Myocyte (in vitro differentiated cells): ENCODE results near the gene DTNBP1. TPM values are rescaled to one million over a fixed set of nuclear protein-coding genes. Genes with fewer than 3 reads are reported as not detected.

Experiments
- DNase-seq: peaks from one replicate; pipeline ENCODE4 v3.0.0-alpha.2; 2012; ENCODE audit warnings: low read depth
- total RNA-seq: library from RNA; depleted of rRNA; stranded (reverse); fragments of >200 nt; gene quantifications from 2 replicates; pipeline ENCODE4 v1.2.3, GENCODE V29; 2014

DTNBP1 gene
- total RNA-seq, 1 donor from 2014 or later: 4.3 TPM

DNA sequence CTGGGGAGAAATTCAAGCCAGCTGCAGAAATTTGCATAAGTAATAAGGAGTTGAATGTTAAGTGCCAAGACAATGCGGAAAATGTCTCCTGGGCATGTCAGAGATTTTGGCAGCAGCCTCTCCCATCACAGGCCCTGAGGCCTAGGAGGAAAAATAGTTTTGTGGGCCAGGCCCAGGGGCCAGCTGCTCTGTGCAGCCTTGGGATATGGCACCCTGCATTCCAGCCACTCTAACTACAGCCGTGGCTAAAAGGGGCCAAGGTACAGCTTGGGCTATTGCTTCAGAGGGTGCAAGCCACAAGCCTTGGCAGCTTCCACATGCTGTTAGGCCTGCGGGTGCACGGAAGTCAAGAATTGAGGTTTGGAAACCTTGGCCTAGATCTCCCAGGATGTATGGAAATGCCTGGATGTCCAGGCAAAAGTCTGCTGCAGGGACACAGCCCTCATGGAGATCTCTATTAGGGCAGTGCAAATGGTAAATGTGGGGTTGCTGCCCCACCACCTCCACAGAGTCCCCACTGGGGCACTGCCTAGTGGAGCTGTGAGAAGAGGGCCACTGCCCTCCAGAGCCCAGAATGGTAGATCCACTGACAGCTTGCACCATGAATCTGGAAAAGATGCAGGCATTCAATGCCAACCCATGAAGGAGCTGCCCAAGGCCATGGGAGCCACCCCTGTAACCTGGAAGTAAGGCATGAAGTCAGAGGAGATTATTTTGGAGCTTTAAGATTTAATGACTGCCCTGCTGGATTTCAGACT is 126.5 kb downstream of the DTNBP1 start:
- DNase-seq: peak; percentile 67

DNA sequence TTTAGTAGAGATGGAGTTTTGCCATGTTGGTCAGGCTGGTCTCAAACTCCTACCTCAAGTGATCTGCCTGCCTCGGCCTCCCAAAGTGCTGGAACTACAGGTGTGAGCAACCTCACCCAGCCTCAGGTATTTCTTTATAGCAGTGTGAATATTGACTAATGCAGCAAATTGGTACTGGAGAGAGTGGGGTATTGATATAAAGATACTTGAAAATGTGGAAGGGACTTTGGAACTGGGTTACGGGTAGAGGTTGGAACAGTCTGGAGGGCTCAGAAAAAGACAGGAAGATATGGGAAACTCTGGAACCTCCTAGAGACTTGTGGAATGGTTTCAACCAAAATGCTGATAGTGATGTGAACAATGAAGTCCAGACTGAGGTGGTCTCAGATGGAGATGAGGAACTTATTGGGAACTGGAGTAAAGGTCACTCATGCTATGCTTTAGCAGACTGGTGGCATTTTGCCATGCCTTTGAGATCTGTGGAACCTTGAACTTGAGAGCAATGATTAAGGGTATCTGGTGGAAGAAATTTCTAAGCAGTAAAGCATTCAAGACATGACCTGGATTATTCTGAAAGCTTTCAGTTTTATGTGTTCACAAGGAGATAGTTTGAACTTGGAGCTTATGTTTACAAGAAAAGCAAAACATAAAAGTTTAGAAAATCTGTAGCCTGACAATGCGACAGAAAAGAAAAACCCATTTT is 127.2 kb downstream of the DTNBP1 start:
- DNase-seq: no peak

DNA sequence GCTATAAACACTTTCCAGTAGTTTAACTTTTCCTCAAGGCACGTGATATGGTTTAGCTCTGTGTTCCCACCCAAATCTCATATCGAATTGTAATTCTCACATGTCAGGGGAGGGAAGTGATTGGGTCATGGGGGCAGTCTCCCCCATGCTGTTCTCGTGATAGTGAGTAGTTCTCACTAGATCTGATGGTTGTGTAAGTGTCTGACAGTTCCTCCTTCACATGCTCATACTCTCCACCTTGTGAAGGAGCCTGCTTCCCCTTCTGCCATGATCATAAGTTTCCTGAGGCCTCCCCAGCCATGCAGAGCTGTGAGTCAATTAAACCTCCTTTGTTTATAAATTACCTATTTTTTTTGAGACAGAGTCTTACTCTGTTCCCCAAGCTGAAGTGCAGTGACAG is 127.9 kb downstream of the DTNBP1 start:
- DNase-seq: no peak

DNA sequence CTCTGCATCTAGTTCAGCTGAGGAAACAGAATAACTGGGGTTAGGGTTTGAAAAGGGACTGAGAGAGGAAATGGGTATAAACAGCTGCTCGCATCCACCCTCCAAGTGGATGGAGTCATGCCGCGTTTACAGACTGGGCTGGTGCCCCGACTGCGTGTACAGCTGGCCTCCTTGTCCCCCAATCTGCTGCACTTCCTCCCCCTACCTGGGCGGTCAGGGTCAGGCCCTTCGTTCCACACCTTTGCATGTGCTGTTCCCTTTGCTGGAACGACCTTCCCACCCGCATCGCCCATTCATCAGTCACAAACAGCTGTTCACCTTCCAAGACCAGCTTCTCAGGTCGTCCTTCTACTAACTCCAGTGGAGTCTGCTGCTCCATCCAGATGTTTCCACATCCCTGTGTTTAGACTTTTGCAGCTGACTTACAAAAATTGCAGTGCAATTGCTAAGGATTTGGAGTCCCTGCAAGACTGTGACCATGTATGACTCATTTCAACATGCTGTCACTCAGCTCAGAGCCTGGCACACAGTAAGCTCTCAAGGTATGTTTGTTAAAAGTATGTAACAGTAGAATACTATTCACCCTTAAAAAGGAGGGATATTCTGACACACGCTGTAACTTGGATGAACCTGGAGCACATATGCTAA is 129.3 kb downstream of the DTNBP1 start:
- DNase-seq: no peak

DNA sequence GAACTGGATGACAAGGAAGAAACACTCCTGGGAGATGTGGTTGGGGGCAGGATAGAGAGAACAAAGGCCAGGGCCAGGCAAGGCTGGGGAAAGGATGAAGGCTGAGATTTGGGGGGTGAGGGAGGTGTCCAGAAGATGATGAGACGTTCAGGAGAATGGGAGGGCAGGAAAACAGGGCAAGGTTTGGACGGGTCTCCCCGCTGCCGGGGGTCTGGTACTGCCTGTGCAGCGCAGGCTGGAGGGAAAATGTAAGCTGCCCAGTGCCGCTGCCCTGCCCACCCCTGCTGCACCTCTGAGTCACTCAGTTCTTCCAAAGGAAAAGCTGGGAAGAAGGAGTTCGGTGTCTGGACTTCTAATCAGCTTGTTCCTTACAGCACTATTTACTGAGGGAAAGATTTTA is 130.9 kb downstream of the DTNBP1 start:
- no peak for DNase-seq

DNA sequence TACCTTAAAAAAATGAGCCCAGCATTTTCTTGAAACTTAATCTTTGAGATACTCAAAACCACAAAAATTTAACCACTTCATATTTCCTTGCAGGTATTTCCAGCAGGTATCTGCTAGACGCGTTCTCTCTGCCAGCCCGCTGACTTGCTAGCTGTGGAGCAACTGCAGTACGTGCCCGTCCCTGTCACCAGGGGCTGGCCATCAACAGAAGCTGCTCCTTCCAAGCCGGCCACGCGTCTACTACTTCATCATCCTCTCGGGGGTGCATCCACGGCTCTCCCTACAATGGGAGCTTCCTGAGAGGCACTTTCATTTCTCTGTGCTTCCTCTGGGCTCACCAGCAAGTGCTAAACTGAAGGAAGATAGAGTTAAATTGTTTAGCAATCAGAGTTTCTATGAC is 132.4 kb downstream of the DTNBP1 start:
- no peak for DNase-seq

DNA sequence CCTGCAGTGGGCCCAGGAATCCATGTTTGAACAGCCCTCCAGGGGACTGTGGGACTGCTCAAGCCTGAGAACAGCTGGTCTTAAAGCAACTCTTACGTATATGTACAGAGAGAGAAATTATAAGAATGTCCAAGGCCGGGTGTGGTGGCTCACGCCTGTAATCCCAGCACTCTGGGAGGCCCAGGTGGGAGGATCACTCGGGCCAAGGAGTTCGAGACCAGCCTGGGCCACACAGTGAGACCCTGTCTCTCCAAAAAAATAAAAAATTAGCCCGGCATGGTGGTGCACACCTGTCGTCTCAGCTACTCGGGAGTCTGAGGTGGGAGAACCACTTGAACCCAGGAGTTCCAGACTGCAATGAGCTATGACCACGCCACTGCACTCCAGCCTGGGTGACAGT is 134.0 kb downstream of the DTNBP1 start:
- no peak for DNase-seq

DNA sequence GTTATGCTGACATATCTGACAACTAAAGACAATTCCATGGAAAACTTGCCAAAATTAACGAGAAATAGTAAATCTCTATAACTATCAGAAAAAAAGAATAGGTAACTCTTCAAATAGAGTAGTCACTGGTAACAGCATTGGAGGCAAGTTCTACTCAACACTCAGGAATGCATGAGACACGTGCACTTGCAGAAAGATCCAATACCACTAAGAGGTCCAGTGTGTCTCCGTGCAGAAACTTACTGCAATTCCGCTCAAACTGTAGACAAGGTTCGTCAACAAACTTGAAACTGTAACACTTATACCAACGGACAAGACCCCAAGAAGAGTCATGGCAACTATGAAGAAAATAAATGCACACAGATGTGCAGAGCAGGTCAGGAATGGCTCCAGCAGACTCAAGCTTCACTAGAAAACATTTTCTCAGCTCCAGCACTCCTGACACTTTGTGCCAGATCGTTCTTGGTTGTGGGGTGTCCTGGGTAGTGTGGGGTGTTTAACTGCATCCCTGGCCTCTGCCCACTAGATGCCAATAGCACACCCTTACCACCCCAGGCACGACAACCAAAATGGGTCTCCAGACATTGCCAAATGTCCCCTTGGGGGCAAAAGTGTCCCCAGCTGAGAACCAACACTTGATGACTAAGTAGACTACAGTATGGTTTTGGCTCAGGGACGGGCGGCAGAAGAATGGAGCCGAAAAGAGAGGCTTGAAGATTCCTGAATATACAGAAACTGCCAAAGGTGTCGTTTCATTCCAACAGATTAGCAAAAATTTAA is 134.8 kb downstream of the DTNBP1 start:
- no peak for DNase-seq

DNA sequence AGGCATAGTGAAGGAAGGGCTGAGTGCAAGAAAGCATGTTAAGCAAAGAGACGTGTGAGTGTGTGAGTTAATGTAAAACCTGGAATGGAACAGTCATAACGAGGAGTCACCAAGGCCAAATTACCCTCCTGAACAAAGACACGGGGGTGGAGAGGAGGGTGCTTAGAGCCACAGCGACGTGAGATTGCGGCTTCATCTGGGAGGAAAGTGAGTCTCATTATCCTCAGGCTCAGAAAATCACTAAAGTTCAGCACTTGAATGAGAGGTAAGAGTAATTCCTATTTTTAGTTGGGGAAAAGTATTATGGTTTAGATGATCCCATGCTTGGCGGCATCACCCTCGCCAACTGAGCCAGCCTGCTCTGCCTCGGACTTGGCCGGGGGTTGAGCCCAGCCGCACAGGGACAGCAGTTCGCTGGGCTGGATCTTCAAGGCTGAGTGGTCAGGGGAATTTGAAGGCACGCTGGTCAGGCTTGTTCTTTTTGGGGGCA is 136.6 kb downstream of the DTNBP1 start:
- no peak for DNase-seq

DNA sequence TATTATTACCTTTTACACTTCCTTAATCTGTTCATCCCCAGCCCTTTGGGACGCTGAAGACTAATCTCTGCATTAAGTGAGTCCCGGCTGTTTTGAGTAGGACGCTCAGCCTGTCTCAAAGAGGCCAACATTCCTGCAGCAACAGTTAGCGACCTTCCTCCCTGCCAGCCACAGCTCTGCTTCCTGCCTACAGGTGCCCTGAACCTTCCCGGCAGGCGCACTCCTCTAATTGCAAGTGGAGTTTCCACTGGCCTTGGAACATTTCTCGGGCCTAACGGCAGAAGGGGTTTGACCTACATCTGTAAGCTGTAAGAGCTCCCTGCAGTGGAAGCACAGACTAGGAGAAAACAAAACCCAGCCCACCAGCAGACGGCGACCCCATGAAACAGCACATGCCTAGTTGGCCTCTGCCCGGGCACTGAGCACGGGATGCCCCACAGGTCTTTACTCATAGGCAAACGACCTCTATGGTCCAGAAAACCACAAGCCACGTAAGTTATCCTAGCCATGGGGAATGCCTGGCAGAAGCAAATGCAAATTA is 137.9 kb downstream of the DTNBP1 start:
- peak; percentile 42 for DNase-seq

DNA sequence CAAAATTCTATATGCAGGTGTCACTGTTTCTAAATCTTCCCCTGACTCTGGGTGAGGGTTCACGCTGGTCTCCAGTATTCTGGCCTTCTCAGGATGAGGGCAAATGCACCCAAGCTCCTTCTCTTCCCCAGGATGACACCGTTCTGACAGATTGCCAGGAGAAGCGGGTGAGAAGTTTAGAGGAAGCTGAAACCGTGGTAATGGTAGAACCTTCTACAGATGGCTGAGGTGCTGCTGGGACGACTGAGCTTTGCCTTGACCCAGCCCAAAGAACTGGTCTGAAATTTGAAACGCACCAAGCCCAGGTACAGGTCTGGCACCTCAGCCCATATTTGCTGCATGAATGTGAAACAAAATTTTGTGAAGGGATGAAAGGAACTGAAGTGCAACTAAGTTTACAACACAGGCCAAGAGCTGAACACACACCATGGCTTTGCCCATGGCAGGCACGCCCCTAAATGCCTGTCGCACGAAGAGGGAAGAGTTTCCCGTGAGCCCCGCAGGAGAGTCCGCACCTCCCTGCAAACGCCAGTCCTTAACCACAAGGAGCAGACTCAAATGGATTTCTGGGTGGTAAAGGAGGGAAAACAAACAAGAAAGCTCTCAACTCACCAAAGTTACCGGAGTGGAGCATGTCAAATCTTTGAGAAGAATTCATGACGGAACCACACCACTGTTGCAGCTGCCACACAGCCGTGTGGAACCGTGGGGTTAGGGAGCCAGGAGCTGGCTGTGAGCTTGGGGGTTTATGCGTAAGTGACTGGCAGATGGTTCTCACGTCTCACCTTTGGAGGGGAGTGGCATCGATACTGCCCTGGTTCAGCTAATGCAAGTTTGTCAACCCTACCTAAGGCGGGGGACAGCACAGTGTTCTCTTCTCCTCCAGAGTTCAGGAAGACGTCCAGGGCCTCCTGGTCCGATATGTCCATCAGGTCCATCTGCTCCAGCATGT is 138.9 kb downstream of the DTNBP1 start:
- DNase-seq: no peak

DNA sequence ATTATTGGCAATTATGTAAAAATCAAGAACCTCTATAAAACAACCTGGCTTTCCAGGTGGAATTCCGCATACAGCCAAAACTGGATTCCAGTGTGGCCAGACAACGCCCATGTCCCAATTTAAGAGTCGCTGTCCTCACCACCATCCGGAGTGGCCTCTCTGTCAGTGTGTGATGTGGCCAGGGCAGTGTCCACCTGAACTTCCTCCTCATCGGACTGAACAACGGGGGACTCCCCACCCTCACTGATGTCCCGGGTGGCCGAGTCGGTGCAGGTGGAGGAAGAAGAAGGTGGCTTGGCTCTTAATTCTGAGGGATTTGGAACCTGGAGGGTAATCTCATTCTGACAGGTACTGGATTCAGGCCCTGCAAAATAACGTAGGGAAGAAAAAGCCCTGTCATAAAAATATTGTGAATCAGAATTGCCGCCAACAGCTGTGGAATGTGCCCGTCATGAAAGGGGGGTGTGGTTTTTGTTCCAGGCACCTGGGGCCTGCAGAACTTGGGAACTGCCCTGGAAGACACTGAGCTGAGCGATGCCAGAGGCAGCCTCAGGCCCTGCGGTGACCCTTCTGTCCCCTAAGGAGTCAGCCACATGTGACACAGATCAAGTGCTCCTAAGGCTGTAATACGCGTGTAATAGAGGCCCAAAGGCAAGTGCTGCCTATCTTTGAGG is 139.8 kb downstream of the DTNBP1 start:
- no peak for DNase-seq

DNA sequence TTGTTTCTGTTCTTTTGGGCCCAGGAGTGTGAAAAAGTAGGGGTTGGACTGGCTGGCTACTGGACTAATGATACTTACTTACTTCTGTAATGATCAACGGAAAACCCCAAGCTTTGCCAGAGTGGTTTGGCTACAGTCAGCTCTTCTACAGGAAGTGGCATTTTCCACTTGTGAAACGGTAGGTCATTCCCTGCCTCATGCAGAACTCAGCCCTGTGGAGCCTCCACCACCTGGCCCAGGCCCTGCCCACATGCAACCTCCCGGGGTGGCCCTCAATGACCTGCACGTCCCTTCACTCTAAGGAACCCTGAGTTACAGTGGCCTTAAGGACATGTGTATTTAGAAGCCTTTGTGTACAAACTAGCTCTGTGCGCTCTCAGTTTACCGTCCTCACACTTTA is 140.4 kb downstream of the DTNBP1 start:
- DNase-seq: no peak

DNA sequence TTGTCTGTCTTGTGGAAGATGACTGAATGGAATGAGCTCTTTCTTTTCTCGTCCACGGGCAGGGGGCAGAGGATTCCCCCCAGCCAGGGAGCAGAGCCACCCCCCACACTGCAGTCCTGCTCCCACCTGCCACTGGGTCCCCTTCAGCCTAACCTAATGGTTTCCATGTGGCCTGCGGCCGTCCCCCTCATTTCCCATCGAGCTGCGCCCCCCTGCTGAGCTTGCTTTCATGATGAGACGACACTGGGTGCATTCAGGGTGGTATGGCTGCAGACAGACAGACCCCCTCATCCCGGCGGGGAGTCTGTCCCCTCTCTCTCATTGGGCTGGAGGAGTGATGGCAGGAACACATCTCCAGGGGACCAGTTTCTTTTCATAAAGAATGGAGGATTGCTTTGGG is 140.8 kb downstream of the DTNBP1 start:
- DNase-seq: no peak

DNA sequence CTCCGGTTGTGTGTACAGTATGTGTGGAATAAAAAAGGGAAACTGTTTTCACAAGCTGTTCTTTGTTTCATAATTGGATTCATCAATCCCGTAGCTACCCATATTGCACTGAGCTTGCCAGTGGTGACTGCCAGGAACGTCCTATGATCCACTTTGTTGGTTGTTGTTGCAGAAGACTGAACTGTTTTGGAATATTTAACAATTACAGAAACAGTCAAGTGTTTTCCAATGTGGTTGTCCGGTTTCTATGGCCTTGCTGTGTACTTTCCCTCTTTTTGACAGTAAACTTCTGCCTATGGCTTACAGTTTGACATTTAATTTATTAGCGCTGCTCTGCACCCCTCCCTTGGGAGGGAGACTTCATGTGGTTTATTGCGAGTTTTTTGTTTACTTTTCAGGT is 141.2 kb downstream of the DTNBP1 start:
- DNase-seq: no peak

DNA sequence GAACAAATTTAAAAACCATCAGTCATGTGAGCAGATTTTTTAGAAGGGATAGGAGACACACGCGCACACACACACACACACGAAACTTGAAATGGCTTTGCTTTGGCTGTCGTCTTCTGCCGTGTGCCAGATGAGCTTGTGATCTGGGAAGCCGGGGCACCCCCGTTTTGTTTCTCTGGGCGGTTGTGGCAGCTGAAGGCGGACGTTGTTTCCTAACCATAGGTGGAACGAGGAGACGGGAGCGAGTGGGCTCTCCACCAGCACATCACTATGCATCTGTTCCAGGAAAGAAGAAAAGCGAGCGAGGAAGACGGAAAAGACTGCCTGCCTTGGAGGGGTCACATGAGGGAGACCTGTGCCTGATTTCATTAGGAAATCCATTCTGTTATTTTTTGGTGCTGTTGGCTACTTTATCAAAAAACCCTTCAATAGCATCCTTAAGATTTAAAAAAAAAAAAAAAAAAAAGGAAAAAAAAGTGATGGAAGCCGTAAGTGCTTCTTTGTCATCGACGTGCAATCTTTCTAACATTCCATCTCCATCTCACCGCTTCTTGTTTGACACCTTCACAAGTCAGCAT is 142.1 kb downstream of the DTNBP1 start:
- no peak for DNase-seq

DNA sequence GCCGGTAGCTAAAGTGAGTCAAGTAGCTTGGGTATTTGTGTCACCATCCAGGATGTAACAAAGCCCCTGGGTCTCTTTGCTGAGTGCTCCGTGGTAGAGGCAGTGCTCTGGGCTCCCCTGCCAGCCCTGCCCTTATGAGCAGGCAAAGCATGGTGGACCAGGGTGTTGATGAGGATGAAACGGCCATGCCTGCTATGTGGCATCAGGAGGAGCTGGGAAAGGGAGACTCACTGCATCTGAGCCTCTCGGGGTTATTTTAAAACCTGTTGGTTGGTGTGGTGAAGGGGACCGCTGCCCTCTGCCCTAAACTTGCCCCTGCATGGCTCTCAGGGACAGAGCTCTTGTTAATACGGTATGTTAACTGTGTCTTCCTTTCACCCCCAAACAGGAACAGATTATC is 143.1 kb downstream of the DTNBP1 start:
- no peak for DNase-seq

DNA sequence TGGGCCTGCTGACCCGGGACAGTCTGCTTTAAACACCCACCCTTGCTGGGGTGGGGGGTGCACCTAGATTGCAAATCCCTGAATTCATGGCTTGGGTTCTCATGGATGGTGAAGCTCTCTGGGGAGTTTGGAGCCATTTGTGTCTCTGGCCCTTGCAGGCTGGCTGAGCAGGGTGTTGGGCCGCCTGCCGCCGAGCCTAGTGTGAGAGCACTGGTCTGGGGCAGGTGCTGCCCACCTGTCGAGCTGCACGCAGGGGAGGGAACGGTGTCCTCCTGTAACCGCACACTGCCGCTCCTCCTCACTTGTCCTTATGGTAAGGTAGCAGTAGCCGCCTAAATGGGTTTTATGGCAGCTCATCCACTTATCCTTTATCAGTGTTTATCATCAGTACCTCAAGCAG is 143.9 kb downstream of the DTNBP1 start:
- no peak for DNase-seq

DNA sequence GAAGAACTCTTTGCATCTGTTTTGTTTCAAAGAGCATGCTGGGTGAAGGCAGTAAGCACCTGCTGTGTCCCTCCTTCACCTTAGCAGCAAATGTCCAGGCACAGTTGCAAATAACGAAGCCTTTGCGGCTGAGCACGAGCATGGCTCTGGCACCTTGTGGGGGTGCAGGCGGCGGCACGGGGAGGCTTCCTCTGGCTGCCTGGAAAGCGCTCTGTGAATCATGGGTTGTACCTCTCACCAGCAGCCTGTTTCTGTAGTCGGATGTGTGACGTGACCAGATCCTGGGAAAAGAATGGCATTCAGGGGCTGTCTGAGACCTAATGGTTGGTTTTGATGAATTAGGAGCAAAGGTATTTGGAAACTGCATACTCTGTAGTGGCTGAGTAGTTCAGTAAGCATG is 144.8 kb downstream of the DTNBP1 start:
- DNase-seq: no peak
